NCI-H526 treated with DMSO at 0.1 percent for 48 hours (cell line): Measurements from ENCODE around the gene THRB.

Experiments
- DNase-seq: peaks from one replicate; lab custom pipeline; 2025; lab: John Stamatoyannopoulos, UW

Gene THRB

GRCh38 chr3:24487325-24488262, 7.1 kb downstream of the THRB start:
- DNase-seq = no peak

- no peak for DNase-seq
These were observed 9.1 kb downstream of the THRB start for GRCh38 chr3:24485511-24485910.

GRCh38 chr3:24483873-24484272, 10.8 kb downstream of the THRB start:
- DNase-seq = no peak

- DNase-seq = no peak
These were observed 12.4 kb downstream of the THRB start for GRCh38 chr3:24482096-24482705.

GRCh38 chr3:24481193-24481592, 13.5 kb downstream of the THRB start:
- DNase-seq = no peak

GRCh38 chr3:24480497-24480896, 14.2 kb downstream of the THRB start:
- no peak for DNase-seq

GRCh38 chr3:24479816-24480215, 14.8 kb downstream of the THRB start:
- no peak for DNase-seq

- DNase-seq = no peak
These were observed 17.6 kb downstream of the THRB start for GRCh38 chr3:24476871-24477656.

- no peak for DNase-seq
These were observed 18.7 kb downstream of the THRB start for GRCh38 chr3:24475925-24476324.

- DNase-seq = no peak
These were observed 19.8 kb downstream of the THRB start for GRCh38 chr3:24474862-24475261.

- no peak for DNase-seq
These were observed 22.3 kb downstream of the THRB start for GRCh38 chr3:24472358-24472757.

GRCh38 chr3:24471486-24471885, 23.2 kb downstream of the THRB start:
- no peak for DNase-seq

- no peak for DNase-seq
These were observed 24.4 kb downstream of the THRB start for GRCh38 chr3:24470277-24470676.

- no peak for DNase-seq
These were observed 30.3 kb downstream of the THRB start for GRCh38 chr3:24464389-24464788.

- no peak for DNase-seq
These were observed 31.9 kb downstream of the THRB start for GRCh38 chr3:24462737-24463136.

- no peak for DNase-seq
These were observed 33.7 kb downstream of the THRB start for GRCh38 chr3:24460974-24461373.

- no peak for DNase-seq
These were observed 36.9 kb downstream of the THRB start for GRCh38 chr3:24457719-24458118.

- no peak for DNase-seq
These were observed 39.8 kb downstream of the THRB start for GRCh38 chr3:24454856-24455255.

- no peak for DNase-seq
These were observed 40.3 kb downstream of the THRB start for GRCh38 chr3:24454393-24454792.

GRCh38 chr3:24451461-24452099, 43.1 kb downstream of the THRB start:
- DNase-seq = no peak

- no peak for DNase-seq
These were observed 44.3 kb downstream of the THRB start for GRCh38 chr3:24450160-24450907.
